SK-N-SH (cell line): Measurements from ENCODE around the gene NOX5.

Experiments used
- CHD2 ChIP-seq: fragments of 150-350 bp; IDR thresholded peaks from 2 replicates; pipeline ENCODE4 v1.6.1; 2018; ENCODE audit warnings: low read length; ENCODE audit not compliant: partially characterized antibody
- EP300 ChIP-seq, 2 experiments: IDR thresholded peaks; 2 replicates each; pipeline versions ENCODE4 v1.4.0 to v1.6.1; 2012; ENCODE audit warnings: borderline replicate concordance in 1 of 2, low read depth in 1 of 2, low read length in 1 of 2
- EZH2phosphoT487 ChIP-seq: fragments of 200-600 bp; sonication (generic); IDR thresholded peaks from 2 replicates; pipeline ENCODE4 v1.6.1; 2017; ENCODE audit warnings: low read depth, mixed run types, mild to moderate bottlenecking, antibody characterized with exemption, moderate library complexity, borderline replicate concordance
- FOXJ3 ChIP-seq: sonication (generic); formaldehyde crosslinking; IDR thresholded peaks from 2 replicates; pipeline ENCODE4 v1.5.1; 2020; ENCODE audit warnings: mild to moderate bottlenecking, missing genetic modification reagents
- JUND ChIP-seq: IDR thresholded peaks from 2 replicates; pipeline ENCODE4 v1.4.0; 2012
- POLR2AphosphoS5 ChIP-seq: IDR thresholded peaks from 2 replicates; pipeline ENCODE4 v1.6.1; 2012; ENCODE audit warnings: low read depth, low read length
- RCOR1 ChIP-seq: fragments of 150-350 bp; IDR thresholded peaks from 2 replicates; pipeline ENCODE4 v1.6.1; 2017; ENCODE audit warnings: antibody characterized with exemption, low read length
- RFX5 ChIP-seq: IDR thresholded peaks from 2 replicates; pipeline ENCODE4 v1.6.1; 2012; ENCODE audit warnings: mild to moderate bottlenecking, improper control_type of control experiment, low read length
- SIN3A ChIP-seq: IDR thresholded peaks from 2 replicates; pipeline ENCODE4 v1.6.1; 2012; ENCODE audit warnings: low read depth, mild to moderate bottlenecking, low read length, moderate library complexity, borderline replicate concordance
- SMC3 ChIP-seq: IDR thresholded peaks from 2 replicates; pipeline ENCODE4 v1.6.1; 2012; ENCODE audit warnings: low read depth, low read length, improper control_type of control experiment
- TAF1 ChIP-seq: IDR thresholded peaks from 2 replicates; pipeline ENCODE4 v1.6.1; 2012; ENCODE audit warnings: low read depth, mild to moderate bottlenecking, low read length, moderate library complexity, borderline replicate concordance
- YY1 ChIP-seq: IDR thresholded peaks from 2 replicates; pipeline ENCODE4 v1.4.0; 2012; ENCODE audit warnings: low read depth, mild to moderate bottlenecking
- TF ChIP-seq, protein P1 (sequence below): fragments of 200-600 bp; sonication (generic); IDR thresholded peaks from 2 replicates; pipeline ENCODE4 v1.6.1; 2017; ENCODE audit warnings: antibody characterized with exemption, mild to moderate bottlenecking, moderate library complexity
- TF ChIP-seq, protein P2 (sequence below): IDR thresholded peaks from 2 replicates; pipeline ENCODE4 v1.6.1; 2012; ENCODE audit warnings: mild to moderate bottlenecking, low read depth, low read length, moderate library complexity

DNA sequence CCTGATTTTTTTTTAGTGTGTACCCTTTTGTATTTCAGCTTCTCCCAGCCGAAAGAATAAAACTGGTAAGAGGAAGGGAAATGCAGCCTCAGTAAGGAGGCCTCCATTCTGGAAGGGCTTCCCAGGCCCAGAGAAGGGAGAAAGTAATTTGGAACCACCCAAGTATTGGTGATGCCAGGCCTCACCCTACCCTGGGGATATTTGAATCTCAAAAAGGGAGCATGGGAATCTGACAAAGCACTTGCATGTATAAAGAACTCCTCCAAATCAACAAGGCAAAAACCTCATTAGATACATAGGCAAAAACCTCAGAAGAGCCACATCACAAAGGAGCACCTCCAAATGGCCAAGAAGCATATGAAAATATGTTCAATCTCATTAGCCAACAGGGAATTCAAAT is 77.2 kb downstream of the NOX5 start:
- TF ChIP-seq, protein P1, sequence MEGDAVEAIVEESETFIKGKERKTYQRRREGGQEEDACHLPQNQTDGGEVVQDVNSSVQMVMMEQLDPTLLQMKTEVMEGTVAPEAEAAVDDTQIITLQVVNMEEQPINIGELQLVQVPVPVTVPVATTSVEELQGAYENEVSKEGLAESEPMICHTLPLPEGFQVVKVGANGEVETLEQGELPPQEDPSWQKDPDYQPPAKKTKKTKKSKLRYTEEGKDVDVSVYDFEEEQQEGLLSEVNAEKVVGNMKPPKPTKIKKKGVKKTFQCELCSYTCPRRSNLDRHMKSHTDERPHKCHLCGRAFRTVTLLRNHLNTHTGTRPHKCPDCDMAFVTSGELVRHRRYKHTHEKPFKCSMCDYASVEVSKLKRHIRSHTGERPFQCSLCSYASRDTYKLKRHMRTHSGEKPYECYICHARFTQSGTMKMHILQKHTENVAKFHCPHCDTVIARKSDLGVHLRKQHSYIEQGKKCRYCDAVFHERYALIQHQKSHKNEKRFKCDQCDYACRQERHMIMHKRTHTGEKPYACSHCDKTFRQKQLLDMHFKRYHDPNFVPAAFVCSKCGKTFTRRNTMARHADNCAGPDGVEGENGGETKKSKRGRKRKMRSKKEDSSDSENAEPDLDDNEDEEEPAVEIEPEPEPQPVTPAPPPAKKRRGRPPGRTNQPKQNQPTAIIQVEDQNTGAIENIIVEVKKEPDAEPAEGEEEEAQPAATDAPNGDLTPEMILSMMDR = no peak
- no peak for TF ChIP-seq EP300 (IDR thresholded peaks at IDR 0.05; ENCODE audit: borderline replicate concordance in 1 of 2, low read depth in 1 of 2, low read length in 1 of 2)
- TF ChIP-seq CHD2 = no peak
- TF ChIP-seq, protein P2, sequence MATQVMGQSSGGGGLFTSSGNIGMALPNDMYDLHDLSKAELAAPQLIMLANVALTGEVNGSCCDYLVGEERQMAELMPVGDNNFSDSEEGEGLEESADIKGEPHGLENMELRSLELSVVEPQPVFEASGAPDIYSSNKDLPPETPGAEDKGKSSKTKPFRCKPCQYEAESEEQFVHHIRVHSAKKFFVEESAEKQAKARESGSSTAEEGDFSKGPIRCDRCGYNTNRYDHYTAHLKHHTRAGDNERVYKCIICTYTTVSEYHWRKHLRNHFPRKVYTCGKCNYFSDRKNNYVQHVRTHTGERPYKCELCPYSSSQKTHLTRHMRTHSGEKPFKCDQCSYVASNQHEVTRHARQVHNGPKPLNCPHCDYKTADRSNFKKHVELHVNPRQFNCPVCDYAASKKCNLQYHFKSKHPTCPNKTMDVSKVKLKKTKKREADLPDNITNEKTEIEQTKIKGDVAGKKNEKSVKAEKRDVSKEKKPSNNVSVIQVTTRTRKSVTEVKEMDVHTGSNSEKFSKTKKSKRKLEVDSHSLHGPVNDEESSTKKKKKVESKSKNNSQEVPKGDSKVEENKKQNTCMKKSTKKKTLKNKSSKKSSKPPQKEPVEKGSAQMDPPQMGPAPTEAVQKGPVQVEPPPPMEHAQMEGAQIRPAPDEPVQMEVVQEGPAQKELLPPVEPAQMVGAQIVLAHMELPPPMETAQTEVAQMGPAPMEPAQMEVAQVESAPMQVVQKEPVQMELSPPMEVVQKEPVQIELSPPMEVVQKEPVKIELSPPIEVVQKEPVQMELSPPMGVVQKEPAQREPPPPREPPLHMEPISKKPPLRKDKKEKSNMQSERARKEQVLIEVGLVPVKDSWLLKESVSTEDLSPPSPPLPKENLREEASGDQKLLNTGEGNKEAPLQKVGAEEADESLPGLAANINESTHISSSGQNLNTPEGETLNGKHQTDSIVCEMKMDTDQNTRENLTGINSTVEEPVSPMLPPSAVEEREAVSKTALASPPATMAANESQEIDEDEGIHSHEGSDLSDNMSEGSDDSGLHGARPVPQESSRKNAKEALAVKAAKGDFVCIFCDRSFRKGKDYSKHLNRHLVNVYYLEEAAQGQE = no peak
- TF ChIP-seq RCOR1 = no peak
- TF ChIP-seq EZH2phosphoT487 = no peak
- no peak for TF ChIP-seq YY1
- TF ChIP-seq RFX5 = no peak
- TF ChIP-seq TAF1 = no peak
- TF ChIP-seq POLR2AphosphoS5 = no peak
- no peak for TF ChIP-seq SIN3A
- no peak for TF ChIP-seq SMC3
- no peak for TF ChIP-seq JUND
- no peak for TF ChIP-seq FOXJ3 (CRISPR knock-in tag)
